LNCaP clone FGC (cell line): ENCODE results near the gene PHGDH.
"Not testable (repeated sequence)": the region's sequence is repeated elsewhere in the genome, so short reads cannot be mapped to it uniquely, and the experiment has no call there.

ENCODE experiments used
- DNase-seq: peaks from one replicate; pipeline ENCODE4 v3.0.0-alpha.2; 2011; ENCODE audit warnings: low read depth
- H3K4me3 ChIP-seq: 2 replicates; pipeline ENCODE4 v1.5.1; 2011; ENCODE audit warnings: mild to moderate bottlenecking, low read depth, low read length, control low read depth
- TF ChIP-seq, protein P1 (sequence below): IDR thresholded peaks from 2 replicates; pipeline ENCODE4 v1.5.1; 2012; ENCODE audit warnings: mild to moderate bottlenecking; ENCODE audit not compliant: control insufficient read depth, insufficient read depth; ENCODE audit errors: extremely low read depth

Gene PHGDH

DNA sequence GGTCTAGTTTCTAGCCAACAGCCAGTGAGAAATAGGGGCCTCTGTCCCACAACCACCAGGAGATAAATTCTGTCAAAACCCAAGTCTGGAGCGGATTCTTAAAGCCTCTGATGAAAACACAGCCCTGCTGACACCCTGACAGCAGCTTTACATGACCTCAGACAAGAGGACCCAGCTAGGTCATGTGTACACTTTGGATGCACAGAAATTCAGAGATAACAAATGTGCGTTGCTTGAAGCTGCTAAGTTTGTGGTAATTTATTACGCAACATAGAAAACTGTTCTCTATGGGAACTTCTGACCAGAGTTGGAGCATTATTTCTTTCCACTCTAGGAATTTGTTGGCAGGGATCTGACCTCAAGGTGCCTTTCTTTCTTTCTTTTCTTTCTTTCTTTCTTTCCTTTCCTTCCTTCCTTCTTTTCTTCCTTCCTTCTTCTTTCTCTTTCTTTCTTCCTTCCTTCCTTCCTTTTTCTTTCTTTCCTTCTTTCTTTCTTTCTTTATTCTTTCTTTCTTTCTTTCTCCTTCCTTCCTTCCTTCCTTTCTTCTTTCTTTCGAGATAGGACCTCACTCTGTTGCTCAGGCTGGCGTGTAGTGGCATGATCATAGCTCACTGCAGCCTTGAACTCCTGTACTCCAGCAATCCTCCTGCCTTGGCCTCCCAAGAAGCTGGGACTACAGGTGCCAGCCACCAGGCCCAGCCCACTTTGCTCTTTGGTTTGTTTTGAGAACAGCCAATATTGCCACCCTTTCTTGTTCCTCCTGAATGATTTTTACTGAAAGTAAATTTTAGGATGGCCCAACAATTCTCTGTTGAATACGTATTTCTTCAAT, 71.8 kb downstream of the PHGDH start:
- TF ChIP-seq, protein P1, sequence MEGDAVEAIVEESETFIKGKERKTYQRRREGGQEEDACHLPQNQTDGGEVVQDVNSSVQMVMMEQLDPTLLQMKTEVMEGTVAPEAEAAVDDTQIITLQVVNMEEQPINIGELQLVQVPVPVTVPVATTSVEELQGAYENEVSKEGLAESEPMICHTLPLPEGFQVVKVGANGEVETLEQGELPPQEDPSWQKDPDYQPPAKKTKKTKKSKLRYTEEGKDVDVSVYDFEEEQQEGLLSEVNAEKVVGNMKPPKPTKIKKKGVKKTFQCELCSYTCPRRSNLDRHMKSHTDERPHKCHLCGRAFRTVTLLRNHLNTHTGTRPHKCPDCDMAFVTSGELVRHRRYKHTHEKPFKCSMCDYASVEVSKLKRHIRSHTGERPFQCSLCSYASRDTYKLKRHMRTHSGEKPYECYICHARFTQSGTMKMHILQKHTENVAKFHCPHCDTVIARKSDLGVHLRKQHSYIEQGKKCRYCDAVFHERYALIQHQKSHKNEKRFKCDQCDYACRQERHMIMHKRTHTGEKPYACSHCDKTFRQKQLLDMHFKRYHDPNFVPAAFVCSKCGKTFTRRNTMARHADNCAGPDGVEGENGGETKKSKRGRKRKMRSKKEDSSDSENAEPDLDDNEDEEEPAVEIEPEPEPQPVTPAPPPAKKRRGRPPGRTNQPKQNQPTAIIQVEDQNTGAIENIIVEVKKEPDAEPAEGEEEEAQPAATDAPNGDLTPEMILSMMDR: no peak
- no peak for DNase-seq
- H3K4me3 ChIP-seq: no peak overlapping the region

- H3K4me3 ChIP-seq: no peak overlapping the region
- TF ChIP-seq, protein P1: no peak
- DNase-seq: peak; percentile 50
Observed at GRCh38 chr1:119784191-119784781, 72.6 kb downstream of the PHGDH start.

- not testable (repeated sequence) for DNase-seq
Observed at GRCh38 chr1:119786046-119786445, 74.3 kb downstream of the PHGDH start.

GRCh38 chr1:119786473-119787050, 74.8 kb downstream of the PHGDH start:
- not testable (repeated sequence) for DNase-seq, H3K4me3 ChIP-seq

More at GRCh38 chr1:119786046-119786445, 74.3 kb downstream of the PHGDH start:
- not testable (repeated sequence) for H3K4me3 ChIP-seq

DNA sequence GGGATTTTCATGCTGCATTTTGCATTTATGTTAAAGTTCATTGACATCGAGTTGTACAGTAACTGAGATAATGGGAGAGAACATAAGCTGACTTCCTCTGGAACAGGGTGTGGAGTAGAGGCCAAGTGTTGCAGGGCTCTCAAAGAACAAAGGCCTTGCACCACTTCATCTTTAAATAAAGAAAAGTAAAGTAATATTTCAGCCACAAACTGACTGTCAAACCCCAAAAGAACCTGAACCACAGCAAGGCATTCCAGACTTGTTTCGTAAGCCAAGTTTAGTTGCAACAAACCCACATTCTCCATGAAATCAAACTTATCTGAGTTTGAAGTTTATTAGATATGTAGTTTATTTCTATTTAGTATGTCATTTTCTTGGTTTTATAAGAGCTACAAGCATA, 76.0 kb downstream of the PHGDH start:
- DNase-seq: no peak
- TF ChIP-seq, protein P1: no peak
- H3K4me3 ChIP-seq: no peak overlapping the region

DNA sequence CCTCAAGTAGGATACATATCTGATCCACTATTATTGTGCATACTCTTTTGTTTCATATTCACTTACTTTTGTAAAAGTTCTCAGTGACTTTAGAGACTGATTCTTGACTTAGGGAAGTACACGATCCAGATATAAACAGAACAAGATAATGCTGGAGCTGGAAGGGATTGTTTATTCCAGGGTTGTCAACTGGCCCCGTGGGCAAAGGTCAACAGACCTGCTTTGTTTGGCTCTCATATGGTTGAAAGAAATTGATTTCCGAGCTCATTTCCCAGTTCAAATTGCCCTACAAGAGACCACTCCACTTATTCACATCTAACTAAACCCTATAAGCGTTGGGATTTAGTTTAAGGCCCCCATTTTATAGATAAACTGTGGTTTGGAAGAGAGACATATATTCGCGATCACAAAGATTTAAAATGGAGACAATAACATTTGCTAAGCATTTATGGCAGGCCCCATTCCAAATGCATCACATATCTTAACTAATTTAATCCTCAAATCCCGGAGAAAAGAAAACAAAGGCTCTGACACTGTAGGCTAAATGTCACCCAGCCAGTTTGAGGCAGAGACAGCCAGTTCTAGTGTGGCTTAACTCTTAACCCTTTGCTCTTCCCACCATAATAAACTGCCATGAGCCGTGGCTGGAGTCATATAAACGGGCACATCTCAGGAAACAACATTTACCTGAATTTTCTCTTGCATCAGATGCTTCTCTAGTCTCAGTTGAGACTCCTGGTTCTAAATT, 78.9 kb downstream of the PHGDH start:
- no peak for DNase-seq
- H3K4me3 ChIP-seq: no peak overlapping the region
- TF ChIP-seq, protein P1: no peak

DNA sequence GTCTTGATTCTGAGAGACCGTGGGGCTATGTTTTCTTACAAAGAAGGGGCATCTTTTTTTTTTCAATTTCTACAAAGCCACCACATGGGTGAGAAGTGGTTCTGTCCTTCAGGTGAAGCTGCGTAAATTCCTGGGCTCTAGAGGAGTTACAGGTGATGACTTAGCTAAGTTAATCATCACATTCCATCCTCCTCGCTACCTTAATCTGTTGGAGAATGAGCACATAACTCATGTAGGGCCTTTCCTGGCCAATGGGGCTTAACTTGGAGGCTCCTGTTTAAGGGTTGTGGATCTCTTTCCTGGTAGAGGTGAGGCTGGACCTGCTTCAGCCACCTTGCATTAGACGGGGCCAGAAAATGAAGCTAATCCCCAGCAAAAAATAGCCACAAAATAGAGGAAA, 79.6 kb downstream of the PHGDH start:
- no peak overlapping the region for H3K4me3 ChIP-seq
- TF ChIP-seq, protein P1: no peak
- no peak for DNase-seq
